DLD1 (cell line): Measurements from ENCODE around the gene RTP1.
"Not testable (repeated sequence)": the region's sequence is repeated elsewhere in the genome, so short reads cannot be mapped to it uniquely, and the experiment has no call there.

ENCODE experiments used
- in situ Hi-C: cut with HindIII; loops from 2 replicates; pipeline ENCODE4 v1.10.0; 2017; ENCODE audit warnings: low sequenced_read_pairs

The RTP1 gene

DNA sequence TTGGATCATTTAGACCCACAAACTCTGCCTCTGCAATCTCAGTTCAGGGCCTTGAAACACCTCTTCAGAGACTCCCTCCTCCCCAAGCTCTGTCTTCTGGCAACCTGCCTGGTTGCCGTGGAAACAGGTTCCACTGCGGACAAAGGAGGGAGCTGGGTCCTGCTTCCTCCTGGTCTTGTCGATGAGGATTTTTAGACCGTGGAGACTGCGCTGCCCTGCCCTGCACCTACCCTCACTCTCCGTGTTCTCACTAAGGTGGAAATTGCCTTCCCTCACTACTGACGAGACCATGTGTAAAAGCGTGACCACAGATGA is at the start of gene RTP1:
Gene RTP1 (plus strand): TSS at position 152 of the 315 bp plus-strand sequence. CDS start 30 bp downstream, at position 182.
- in situ Hi-C loops: no loop called here

GRCh38 chr3:187150186-187150585 is 47.1 kb upstream of the RTP1 start:
- in situ Hi-C loops: no loop called here

- in situ Hi-C loops: no loop called here
These were observed 46.7 kb upstream of the RTP1 start for GRCh38 chr3:187150599-187150998.

GRCh38 chr3:187161556-187161955 is 35.7 kb upstream of the RTP1 start:
- in situ Hi-C loops: no loop called here

GRCh38 chr3:187162265-187162953 is 34.9 kb upstream of the RTP1 start:
- in situ Hi-C loops: no loop called here

DNA sequence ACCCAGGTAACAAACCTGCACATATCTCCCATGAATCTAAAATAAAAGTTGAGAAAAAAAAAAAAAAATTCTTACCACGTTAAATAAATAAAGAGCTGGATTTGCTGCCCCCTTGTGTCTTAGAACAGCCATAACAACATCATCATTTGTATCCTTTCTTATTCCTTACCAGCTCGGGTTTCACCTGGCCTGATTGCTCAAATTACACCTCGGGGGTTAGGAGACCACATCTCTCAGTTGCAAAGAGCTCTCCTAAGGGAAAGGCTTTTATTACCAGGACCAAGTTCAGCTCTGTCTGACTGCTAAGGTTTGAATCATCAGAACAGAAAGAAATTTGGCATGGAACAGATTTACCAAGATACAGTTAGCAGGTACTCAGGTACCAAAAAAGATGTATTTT is 32.1 kb upstream of the RTP1 start:
- in situ Hi-C loops: no loop called here

DNA sequence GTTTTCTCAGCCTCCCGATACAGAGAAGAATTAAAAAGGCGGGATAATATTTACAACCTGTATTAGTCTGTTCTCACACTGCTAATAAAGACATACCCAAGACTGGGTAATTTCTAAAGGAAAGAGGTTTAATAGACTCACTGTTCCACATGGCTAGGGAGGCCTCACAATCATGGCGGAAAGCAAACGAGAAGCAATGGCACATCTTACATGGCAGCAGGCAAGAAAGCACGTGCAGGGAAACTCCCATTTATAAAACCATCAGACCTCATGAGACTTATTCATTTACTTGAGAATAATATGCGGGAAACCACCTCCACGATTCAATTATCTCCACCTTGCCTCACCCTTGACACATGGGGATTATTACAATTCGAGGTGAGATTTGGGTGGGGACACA is 30.5 kb upstream of the RTP1 start:
- in situ Hi-C loops: no loop called here

GRCh38 chr3:187167777-187168176 is 29.5 kb upstream of the RTP1 start:
- in situ Hi-C loops: no loop called here

- in situ Hi-C loops: no loop called here
These were observed 27.9 kb upstream of the RTP1 start for GRCh38 chr3:187169231-187169960.

- in situ Hi-C loops: not testable (repeated sequence)
These were observed 26.4 kb upstream of the RTP1 start for GRCh38 chr3:187170911-187171310.

- in situ Hi-C loops: no loop called here
These were observed 24.4 kb upstream of the RTP1 start for GRCh38 chr3:187172929-187173328.

DNA sequence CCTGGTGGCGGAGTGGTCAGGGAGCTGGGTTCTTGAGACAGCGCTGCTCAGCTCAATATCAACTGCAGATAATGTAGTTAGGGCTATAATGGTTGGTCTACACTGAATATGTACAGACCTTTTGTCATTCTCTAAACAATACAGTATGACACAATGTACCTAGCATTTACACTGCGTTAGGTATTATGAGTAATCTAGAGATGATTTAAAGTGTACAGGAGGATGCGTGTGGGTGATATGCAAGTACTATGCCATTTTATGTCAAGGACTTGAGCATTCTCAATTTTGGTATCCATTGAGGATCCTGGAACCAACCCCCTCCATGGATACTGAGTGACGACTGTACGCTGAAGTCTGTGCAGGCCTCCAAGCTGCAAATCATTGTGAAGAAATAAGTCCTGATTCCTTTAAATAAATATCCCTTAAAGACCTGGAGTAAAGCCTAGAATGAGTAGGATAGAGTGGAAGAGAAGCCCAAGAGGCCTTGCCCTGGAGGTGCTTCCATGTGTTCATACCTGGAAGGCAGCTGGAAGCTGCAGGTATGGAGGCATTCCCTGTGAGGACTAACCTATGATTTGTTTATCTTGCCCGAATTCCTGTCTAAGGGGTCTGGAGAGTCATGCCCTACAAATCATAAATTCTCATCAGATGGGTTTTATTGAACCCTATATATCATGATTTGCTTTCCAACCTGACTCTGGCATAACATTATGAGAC is 15.7 kb upstream of the RTP1 start:
- in situ Hi-C loops: no loop called here

GRCh38 chr3:187183210-187183862 is 13.9 kb upstream of the RTP1 start:
- in situ Hi-C loops: no loop called here

GRCh38 chr3:187183903-187184302 is 13.4 kb upstream of the RTP1 start:
- in situ Hi-C loops: no loop called here

DNA sequence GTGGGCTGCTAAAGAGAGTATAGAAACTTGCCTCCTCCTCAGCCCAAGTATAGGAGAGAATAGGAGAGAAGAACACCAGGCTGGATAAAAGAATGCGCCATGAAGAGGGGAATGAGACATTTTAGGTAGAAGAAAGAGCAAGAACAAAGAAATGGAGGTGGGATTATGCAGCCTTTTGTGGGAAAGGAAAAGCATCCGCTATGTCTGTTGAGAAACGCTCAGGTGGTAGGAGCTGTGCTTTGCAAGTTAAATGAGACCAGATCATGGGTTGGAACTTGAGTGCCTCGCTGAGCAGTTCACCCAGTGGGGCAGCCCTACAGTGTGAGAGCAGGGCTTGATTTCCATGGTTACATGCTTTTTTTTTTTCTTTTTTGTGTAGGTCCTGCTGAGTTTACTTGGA is 11.5 kb upstream of the RTP1 start:
- in situ Hi-C loops: no loop called here

GRCh38 chr3:187186375-187186774 is 10.9 kb upstream of the RTP1 start:
- in situ Hi-C loops: no loop called here

GRCh38 chr3:187186801-187187421 is 10.4 kb upstream of the RTP1 start:
- in situ Hi-C loops: no loop called here

DNA sequence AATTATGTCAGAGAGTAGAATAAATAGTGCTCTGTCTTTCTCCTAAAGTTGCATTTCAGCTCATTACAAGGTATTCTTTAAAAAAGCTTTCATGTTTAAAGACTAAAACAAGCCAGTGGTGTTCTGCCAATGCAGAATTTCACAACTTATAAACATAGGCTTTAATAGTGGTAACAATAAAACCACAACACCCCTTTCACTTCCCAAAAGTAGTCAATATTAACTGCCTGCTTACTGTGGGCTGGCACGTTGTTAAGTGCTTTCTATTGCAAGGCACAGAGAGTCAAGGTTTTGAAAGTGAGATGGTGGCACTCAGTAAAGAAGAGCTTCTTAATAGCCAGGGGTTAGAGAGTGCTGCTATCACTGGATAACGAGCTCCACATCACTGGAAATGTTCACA is 8.4 kb upstream of the RTP1 start:
- in situ Hi-C loops: no loop called here

- in situ Hi-C loops: no loop called here
These were observed 6.0 kb upstream of the RTP1 start for GRCh38 chr3:187191271-187191670.

DNA sequence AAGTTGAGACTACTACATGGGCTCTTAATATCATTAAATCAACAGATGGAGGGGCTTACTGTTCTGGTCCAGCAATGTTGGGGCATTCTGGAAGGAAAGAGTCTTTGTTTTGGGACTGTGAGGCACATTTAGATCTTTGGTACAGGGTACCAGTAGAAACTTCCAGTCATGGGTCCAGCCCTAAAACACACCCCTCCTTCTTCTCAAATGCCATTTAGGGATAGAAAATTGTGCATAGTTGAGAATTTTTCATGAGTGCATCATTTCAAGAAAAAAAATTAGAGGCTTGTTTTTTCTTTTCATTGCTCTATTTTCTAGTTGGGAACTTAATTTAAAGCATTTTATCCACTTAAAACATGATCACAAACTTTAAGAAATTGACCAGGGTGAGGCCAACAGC is 4.1 kb upstream of the RTP1 start:
- in situ Hi-C loops: no loop called here
